Measurements from ENCODE around the gene HSF2BP.
"Not testable (repeated sequence)": the region's sequence is repeated elsewhere in the genome, so short reads cannot be mapped to it uniquely, and the experiment has no call there.

Gene HSF2BP

GRCh38 chr21:43596616-43597015, 62.7 kb downstream of the HSF2BP start:
- DNase-seq, result no peak

DNA sequence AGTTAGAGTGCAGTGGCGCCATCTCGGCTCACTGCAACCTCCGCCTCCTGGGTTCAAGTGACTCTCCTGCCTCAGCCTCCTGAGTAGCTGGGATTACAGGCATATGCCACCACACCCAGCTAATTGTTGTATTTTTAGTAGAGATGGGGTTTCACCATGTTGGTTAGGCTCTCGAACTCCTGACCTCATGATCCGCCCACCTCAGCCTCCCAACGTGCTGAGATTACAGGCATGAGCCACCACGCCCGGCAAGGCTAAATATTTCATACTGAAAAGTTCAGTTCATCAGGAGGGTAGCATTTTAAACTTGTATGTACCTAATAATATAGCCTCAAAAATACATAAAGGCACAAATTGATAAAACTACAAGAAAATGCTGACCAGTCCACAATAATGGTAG, 63.5 kb downstream of the HSF2BP start:
- not testable (repeated sequence) for DNase-seq

DNA sequence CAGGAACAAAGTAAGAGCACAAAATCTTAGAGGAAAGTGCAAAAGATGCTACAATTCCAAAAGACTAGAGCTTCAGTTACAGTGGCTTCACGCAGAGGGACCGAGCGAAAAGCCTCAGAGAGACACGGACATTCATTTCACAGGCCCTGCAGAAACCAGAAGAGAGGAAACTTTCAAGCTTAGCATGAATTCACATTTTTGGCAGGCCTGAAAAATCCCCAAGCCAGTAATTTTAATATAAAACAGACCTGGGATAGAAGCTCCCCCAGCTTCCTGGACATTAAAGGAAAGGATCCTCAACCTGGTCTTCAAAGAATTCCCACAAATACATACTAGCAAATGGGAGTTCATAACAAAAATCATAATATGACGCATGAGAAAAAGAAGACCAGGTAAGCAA, 66.2 kb downstream of the HSF2BP start:
- DNase-seq, result no peak

DNA sequence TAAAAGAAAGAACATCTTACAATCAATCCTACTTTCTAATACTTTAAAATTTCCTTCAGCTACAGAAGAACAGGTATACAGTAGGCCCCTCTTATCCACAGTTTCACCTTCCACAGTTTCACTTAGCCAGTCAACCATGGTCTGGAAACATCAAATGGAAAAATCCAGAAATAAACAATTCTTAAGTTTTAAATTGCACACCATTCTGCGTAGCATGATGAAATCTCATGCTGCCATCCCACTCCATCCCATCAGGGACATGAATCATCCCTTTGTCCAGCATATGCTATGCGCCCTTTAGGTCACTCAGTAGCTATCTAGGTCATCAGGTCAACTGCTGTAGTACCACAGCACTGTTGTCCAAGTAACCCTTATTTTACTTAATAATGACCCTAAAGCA, 67.7 kb downstream of the HSF2BP start:
- no peak for DNase-seq

- no peak for DNase-seq
Measured at GRCh38 chr21:43590194-43590593, 69.1 kb downstream of the HSF2BP start.

GRCh38 chr21:43588957-43589356, 70.3 kb downstream of the HSF2BP start:
- DNase-seq, result no peak

DNA sequence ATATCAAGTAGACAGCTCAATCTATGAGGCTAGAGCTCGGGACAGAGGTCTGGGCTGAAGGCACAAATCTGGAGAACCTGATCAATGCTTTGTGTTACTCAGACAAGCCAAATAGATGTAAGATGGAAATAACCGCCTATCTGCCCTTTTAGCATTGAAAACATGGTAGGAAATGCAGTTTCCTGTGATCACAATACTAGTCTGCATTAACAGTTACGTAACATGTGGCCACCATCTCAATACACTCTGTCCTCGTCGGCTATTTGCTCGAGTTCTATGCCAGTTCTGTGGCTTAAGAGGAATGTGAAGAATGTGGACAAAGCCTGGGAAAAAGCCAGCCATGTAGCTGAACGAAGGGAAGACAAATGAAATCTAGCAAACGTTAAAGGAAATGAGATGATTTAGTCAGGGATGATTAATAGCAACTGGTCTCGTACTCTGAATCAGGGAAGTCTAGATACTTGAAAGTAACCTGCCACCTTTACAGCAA, 73.3 kb downstream of the HSF2BP start:
- no peak for DNase-seq

GRCh38 chr21:43585514-43585913, 73.8 kb downstream of the HSF2BP start:
- DNase-seq, result no peak

DNA sequence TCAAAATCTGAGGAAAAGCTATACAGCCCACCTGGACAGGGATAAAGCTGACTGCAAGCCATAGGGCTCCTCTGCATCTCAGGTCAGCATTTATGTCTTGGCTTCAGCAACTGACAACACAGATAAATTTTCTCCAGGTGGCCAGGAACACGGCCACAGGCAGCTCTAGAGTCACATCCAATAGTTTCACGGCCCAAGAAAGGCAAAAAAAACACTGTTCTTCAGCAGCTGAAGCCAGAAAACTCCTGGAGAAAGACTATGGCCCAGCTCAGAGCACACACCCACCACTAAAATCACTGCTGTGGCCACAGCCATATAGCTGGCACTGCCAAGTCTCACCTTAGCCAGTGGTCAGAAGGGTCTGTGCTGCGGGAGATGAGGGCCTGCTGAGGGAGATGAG, 77.8 kb downstream of the HSF2BP start:
- no peak for DNase-seq

- no peak for DNase-seq
Measured at GRCh38 chr21:43578677-43579303, 80.5 kb downstream of the HSF2BP start.

- no peak for DNase-seq
Measured at GRCh38 chr21:43575473-43575844, 83.8 kb downstream of the HSF2BP start.

DNA sequence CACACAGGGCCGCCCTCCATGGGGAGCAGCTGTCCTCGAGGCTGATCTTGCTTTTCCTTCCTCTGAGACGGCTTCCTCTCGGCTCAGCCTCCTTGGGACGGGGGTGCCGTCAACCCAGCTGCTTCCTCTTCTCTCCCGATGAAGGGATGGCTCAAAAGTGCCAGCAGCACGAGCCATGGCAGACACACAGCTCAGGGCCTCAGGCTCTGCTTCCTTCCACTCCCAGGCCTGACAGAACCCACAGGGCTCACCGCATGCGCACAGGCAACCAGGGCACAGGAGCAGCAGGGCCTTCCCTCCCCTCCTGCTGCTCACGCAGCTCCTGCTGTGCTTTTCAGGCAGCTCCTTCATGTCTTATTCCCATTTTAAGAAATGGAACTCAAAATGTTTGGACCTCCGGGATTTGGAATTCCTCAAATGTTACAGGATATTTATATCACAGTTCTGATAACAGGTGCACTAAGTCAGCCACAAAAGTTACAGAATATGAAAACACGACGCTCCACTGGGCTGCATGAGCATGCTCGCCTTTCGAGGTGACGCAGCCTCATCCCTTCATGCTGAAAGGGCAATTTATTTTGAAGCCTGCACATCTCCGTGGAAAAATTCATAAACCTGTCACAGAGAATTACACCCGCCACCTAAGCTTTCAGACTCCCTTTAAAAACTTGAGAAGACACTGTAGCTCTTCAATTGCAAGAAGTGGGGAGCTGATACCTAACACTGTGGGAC, 84.4 kb downstream of the HSF2BP start:
- DNase-seq, result no peak

DNA sequence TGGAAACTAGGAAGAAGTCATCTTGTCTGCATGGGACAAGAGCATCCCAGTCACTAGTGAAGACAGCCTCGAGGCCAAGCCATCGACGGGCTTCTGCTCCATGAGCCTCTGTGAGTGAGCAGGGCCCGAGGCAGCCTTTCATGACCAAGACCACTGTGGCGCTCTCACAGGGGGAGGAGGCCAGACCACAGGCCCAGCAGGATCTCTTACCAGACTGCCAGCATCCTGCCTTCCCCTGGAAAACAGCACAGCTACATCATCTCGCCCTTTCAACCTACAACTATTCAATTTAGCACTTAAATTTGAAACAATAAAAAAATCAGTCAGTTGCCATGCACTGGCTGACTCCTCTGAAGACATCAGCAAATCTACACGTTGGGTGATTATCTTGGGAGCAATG, 85.4 kb downstream of the HSF2BP start:
- no peak for DNase-seq

- no peak for DNase-seq
Measured at GRCh38 chr21:43572446-43572845, 86.8 kb downstream of the HSF2BP start.

- DNase-seq, result no peak
Measured at GRCh38 chr21:43571976-43572375, 87.3 kb downstream of the HSF2BP start.

GRCh38 chr21:43570195-43570594, 89.1 kb downstream of the HSF2BP start:
- DNase-seq, result not testable (repeated sequence)

- DNase-seq, result not testable (repeated sequence)
Measured at GRCh38 chr21:43562451-43562850, 96.8 kb downstream of the HSF2BP start.

DNA sequence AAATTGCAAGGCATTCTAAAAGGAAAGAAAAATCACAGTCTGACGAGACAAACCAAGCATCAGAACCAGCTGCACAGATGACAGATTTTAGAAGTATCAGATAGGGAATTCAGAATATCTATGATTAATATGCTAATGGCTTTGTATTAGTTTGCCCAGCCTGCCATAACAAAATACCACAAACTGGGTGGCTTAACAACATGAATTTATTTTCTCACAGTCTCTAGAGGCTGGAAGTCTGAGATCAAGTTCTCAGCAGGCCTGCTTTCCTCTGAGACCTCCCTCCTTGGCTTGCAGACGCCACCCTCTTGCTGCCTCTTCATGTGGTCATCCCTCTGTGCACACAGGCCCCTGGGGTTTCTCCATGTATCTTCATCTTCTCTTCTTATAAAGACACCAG, 118.7 kb downstream of the HSF2BP start:
- not testable (repeated sequence) for DNase-seq

- not testable (repeated sequence) for DNase-seq
Measured at GRCh38 chr21:43522495-43523131, 136.7 kb downstream of the HSF2BP start.

DNA sequence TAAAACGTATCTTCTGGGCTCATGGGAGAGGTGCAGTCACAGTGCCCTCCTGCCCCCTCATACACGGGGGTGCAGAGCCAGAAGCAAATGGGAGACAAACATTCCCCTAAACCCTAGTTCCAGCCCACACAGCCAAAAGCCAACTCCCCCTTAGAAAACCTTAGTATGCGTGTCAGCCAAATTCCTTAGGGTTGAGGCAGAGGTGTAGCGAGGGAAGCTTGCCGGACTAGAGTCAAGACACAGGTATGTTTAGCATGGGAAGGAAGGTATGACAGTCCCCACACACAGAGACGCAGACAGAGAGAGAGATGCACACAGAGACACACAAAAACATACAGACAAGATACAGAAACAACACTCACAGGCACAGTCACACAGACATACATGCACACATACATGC, 141.6 kb downstream of the HSF2BP start:
- not testable (repeated sequence) for DNase-seq

DNA sequence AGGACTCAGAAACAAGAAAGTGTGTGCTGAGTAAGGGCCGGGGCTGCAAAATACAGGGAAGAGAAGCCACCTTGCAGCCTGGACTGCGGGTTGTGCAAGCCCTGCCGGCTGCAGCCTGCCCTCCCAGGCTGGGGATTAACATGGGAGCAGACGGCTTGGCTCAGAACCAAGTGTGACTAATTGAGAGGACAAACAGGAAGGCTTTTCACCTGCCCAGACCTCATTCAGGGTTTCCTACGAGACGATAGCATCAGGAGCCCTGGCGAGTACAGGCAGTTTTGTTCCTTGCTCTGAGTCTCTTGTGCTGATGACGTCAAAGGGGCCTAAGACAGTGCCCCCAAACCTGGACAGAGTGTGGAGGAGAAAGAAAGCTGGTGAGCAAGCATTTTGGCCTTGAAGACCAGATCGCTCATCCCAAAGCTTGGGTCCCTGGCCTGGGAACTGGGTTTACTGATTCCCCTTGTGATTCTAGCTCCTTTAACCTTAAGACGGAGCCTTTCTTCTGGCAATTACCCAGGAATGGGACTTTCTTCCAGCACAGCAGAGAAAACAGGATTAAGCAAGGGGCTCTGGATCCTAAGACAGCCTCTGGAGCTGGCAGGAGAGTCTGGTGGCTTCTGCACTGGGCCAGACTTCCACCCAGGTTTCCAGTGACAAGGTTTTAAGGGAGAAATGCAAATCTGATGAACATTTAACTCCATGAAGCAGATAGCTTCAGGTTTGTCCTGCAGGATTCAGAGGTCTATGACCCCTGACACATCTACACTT, 142.2 kb downstream of the HSF2BP start:
- DNase-seq, result not testable (repeated sequence)

DNA sequence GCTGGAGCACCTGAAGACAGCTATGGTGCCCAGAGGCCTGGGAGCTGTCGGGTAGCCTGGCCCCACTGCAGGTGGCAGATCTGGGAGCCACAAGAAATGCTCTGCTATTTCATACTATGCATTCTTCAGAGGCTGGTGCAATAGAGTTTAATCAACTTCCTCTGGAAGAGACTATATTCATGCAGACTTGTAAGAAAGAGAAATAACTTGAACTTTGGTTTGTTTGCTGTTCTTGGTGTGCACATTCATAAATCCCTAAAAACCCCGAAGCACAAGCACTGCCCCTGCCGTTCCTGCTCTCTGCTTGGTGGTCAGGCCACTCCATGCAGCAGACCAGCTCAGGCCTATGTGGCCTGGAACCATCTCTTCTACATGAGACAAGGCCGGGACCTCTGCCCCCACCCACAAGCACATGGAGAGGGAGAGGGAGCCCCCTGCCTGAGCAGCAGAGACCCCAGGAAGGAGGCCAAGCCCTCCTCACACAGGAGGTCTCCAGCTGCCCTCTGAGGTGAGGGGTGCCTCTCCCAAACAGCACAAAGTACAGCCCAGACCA, 142.9 kb downstream of the HSF2BP start:
- not testable (repeated sequence) for DNase-seq

GRCh38 chr21:43514834-43515233, 144.5 kb downstream of the HSF2BP start:
- not testable (repeated sequence) for DNase-seq
